GM18870 (cell line): Measurements from ENCODE around the gene SPOCD1.

Source experiments
- ATAC-seq: cut with Tn5 transposase; IDR thresholded peaks from one replicate; pipeline ENCODE4 v1.9.1; 2021; ENCODE audit warnings: moderate library complexity; ENCODE audit not compliant: unreplicated experiment

SPOCD1 gene

DNA sequence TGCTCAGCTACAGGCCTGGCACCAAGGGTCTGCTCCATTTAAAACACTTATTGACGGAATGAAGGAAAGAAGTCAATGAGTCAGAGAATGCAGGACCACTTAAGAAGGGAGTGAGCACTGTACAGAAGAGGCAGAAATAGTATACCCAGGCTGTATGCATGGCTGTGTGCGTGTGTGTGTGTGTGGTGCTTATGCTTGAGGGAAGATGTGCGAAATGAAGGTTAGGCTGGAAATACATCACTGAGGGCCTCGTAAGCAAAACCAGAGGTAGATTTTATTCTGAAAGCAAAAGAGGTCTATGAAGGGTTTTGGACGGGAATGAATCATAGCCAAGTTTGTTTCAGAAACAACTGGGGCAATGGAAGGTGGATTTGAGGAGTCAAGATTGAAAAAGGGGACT, 42.0 kb downstream of the SPOCD1 start:
- ATAC-seq, result no peak

DNA sequence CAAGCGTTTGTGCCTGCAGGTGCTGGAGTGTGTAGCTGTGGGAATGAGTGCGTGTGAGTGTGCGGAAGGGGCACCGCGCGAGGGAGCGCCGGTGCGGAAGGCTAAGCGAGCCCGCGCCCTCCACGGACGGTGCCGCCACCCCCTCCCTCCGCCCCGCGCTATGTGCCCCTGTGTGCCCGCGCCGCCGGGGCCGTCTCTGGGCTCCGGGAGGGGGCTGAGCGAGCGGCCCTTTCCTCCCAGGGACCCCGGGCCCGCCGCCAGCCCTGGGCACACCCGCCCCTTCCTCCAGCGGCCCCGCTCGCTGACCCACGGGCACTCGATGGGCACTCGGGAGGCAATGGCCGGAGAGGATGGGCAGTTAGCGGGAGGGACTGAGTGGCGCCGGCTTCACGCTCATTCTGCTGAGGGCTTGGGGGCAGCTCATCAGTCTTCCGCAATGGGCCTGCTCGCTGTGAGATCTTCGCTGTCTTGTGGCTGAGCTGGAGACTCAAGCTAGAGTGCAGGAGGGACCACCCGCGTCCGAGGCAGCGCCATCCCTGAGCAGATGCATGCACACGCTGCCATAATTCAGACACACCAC, 43.1 kb downstream of the SPOCD1 start:
- ATAC-seq, result no peak

DNA sequence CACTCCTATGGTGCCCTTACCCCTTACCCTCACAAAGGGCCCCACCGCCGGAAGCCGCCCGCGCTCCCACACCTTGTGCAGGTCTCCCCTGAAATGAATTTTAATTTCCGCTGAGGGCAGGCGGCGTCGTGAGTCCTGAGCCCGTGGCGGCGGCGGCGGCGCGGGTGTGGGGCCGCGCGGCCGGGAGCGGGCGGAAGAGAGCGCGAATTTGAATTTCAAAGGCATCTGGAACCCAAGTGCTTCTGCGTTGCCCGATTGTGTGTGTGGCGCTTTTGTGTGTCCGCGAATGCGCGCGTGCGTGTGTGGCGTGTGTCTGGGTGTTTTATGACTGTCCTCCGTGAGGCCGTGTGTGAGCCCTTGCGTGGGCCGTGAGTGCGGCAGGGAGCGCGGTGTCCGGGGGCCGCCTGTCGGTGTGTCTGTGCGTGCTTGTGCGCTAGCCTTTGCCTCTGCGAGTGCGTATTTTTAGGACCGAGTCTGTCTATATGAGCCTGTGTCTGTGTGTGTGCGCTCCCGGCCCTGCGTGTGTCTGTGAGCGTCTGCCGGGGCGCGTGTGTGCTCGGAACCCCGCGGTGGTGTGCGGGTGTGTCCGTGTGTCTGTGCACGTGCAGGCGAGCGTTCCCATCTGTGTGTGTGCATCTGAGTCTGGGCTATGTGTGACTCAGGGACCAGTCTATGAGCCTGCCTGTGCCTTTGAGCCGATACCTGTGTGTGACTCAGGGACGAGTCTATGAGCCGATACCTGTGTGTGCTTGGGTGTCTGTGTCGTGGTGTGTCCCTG, 43.7 kb downstream of the SPOCD1 start:
- ATAC-seq, result no peak

DNA sequence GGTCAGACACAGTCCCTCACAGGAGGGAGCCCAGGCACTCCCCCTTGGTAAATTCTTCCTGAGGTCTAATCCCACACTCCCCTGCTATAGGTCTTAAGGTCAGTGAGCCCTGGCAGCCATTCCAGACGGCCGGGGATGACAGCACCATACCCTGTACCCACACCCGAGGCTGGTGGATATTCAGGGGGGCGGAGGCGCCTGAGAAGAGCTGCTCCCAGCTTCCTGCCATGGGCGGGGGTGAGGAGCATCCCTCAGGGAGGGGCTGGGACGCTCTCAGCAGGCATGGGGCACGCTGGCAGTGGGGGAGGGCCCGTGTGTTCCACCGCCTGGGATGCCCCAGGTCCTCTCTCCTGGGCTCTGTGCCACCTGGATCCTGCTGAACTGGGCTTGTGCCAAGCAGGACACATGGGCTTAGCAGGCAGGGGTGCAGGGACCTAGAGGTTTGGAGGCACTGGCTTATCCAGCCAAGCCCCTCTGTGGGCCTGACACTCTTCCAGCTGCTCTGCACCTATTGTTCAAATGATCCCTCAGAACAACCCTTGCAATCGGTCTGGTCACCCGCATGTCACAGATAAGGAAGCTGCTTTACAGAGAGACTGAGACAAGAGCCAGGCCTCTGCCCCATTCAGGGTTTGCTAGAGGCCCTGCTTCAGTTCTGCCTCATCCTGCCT, 46.0 kb downstream of the SPOCD1 start:
- ATAC-seq, result no peak

DNA sequence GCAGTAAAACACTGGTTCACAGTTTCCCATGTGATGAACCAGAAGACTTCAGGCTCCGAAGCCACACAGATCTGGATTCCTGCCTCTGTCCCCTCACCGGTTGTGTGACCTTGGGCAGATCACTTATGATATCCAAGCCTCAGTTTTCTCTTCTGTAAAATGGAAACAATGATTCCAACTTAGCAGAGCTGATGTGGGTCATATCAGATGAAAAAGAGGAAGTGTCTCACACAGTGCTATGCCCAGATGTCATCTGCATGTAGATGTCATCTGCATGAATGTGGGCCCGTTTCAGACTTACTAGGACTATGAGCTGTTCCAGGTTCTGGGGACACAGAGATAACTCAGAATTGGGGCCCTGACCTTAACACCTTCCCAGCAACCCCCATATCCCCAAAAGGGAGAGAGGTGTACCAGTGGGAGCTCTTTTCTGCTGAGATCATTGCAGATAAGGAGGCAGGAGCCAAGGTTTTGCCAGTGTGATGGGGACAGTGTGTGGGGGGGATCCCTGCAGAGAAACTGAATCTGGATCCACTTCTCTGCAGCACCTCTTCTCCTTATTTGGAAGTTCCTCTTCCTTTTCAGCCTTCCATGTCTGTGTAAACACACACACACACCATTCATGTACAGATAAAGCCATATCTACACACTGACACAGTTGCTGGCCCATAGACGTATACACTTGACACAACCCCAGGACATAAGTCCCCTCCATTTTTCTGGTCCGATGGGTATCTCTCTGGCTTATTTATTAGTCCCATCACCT, 46.7 kb downstream of the SPOCD1 start:
- no peak for ATAC-seq

DNA sequence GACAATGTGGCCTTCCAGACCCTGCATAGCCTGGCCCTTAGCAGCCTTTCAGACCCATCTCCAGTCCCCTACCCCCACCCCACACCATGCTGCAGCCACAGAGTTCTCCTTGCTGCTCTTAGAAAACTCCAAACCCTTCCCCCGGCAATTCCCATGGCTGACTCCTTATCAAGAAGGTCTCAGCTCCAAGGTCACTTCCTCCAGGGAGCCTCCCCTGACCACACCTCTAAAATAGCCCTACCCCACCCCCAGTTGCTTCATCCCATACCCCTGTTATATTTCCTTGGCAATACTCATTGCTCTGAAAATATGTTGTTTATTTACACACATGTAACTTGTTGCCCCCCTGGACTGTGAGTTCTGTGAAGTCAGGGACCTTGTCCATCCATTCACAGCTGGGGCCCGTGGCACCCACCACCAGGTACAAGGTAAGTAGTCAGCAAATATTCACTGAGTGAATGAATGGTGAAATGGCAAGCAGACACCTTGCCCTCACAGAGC, 47.4 kb downstream of the SPOCD1 start:
- no peak for ATAC-seq

DNA sequence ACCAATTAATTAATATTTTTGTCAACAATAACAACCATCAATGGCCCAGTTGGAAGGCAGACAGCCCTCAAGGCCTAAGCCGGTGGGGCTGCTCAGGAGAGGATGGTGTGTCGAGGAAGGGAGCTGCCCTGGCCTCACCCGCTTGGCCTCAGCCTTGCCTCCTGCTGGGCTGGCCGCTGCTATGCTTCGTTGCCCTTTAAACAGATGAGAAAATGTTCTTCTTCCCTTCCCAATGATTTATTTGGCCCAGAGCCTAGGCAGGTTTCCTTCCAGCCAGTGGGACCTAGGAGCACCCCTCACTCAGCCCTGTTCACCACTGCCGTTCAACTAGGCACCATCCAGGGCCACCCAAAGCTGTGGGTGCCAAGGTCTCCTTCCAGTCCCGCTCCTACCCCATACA, 48.6 kb downstream of the SPOCD1 start:
- no peak for ATAC-seq

DNA sequence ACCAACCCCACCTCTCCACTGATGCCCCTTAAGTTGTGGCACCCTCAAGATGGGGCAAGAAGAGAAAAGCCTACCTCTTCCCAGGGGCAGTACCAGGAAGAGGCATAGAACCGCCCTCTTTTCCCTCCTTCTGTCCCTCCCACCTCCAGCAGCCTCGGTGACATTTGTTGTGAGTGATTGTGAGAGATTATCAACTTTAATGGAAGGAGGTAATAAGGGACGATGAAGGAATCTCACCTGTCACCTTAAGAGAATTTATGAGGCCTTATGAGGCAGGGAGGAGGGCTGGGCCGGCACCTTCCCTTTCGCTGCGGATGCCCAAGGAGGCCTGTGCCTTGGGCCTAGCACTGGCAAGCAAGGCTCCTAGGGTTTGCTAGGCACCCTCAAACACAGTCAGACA, 50.3 kb downstream of the SPOCD1 start:
- ATAC-seq, result no peak

DNA sequence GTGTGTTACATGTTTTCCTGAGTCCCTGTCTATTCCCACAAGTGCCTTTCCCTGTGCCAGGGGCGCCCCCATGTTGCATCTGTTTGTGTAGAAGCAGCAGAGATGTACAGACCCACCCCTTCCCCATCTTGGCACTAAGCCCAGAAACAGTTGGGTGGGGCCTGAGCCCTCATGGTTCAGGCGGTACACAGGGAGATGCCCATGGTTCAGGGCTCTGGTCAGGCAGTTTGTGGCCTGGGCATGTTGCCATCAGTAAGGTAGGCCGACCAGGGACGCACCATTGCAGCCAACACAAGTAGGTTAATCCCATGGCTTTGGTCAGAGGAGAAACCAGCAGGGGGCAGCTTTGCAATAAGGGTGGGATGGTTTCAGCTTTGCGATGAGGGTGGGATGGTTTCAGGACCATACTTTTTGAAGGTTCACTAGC, 50.8 kb downstream of the SPOCD1 start:
- no peak for ATAC-seq

DNA sequence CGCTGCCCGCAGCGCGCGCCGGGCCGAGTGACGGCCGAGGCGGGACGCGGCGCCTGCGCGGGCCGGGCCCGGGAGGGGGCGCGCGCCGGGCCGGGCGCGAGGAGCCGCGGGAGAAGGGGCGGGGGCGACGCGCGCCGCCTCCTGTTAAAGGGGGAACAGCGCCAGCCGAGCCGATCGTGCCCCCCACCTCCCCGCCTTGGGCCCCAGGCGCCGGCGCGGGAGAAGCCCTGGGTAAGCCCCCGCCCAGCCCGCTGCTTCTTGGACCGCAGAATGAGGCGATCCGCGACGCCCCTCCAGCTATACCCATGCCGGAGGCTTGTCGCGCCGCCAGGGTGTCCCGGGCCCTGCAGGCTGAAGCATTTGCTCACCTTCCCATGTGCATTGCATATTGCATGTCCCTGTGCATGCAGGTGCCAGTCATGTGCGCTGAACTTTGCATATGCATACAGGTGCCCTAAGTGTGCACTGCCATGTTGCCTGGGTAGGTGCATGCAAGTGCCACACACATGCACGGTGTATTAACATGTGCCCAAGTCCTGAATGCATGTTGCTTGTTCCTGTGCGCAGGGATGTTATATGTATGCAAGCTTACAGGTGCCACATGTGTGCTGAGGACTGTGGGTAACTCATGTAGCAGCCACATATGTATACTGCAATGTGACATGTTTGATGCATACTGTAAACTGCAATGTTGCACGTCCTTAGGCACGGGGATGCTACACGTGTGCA, 51.3 kb downstream of the SPOCD1 start, which contains the start of gene ADGRB2:
TSS of gene ADGRB2 (minus strand) at position 29 of the 729 bp plus-strand sequence. CDS start 7,119 bp downstream, outside the sequence.
- ATAC-seq, result no peak

DNA sequence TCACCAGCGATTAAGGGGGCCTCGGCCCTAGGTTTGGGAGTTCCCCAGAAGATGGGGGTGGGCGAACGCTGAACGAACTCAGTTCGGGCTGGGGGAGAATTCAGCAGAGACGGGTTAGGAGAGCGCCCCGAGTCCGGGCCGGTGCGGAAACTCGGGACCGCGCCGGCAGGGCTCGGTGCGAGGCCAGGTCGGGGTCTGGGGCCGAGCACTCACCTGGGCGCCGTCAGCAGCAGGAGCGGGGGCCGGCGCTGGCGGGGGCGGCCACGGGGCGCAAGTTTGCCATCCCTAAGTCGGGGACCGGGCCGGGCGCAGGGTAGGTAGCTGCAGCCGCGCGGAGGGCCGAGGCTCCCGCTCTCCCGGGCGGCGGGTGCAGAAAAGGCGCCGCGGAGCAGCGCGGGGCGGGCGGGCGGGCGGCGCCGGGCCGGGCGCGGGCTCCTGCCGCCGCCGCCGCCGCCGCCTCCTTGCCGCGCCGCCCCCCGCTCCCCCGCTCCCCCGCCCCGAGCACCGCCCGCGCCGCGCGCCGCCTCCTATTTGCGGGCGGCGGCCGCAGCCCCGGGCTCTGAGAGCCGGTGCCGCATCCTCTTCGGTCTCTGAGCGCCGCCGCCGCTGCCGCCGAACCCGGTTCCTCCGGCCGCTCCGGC, 52.0 kb downstream of the SPOCD1 start:
- ATAC-seq, result no peak

DNA sequence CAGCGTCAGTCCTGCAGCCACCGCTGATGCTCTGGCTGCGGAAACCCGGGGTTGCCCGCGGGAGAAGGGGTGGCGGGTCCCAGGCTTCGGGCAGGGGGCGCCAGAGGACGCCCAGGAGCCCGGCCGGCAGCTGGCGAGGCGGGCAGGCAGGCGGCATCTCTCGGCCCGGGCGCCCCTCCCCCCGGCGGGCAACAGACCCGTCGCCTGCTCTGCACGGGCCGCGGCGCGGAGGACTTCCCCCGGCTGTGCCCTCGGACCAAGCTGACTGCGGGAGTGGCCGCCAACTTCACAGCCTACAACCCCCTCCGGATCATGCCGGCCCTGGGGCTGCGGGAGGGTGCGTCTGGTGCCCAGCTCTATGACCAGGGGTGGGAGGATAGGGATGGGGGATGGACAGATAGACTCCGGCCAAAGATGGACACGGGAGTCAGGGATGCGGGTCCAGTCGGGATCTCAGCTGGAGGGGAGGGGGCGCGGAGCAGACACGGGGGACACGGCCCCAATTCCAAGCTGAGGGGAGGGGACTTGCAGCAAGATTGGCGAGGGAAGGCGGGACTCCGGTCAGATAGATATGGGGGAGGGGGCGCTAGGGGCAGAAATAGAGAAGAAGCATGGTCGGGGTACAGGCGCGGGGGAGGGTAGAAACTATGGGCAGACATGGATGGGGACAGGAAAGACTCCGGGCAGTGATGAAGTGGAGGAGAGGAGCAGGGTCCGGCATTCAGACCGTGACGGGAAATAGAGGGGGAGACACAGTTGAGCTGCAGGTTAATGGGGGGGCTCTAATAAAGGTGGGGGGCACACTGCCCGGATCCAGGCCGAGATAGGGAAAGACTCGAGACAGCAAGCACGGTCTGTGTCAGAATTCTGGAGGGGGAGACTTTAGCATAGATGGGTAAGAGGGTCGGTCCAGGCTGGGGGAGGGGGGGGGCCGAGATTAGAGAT, 52.8 kb downstream of the SPOCD1 start:
- no peak for ATAC-seq

DNA sequence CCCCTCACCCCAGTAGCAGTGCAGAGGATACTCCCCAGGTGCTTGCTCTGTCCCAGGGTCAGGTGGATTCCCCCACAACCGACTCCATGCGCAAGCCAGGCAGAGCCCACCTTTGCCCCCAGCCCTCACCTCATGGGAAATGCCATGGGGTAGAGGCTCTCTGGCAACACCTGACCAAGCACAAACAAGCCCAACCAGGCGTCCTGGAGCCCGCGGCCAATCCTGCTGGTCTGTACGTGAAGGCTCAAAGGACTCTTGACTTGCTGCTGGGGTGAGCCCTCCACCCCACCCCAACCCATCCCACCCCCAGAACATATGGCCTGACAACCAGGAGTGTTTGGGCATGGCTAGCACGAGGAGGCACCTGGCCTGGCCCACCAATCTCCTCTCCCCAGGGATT, 53.5 kb downstream of the SPOCD1 start:
- ATAC-seq, result no peak

DNA sequence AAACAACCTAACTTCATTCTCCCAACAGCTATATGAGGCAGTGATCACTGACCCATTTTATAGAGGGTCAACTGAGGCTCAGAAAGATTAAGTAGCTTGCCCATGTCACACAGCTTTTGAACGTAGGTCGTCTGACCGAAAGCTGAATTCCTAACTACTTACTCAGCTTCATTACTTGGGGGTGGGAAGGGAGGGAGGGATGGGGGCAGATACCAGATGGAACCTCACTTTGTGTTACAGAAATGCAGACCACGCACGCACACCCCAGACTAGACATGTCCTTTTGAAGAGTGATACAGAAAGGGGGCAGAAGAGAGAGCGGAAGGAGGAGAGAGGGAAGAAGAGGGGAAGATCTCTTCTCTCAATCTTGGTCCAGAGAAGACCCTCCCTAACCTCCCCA, 53.9 kb downstream of the SPOCD1 start:
- ATAC-seq, result no peak

DNA sequence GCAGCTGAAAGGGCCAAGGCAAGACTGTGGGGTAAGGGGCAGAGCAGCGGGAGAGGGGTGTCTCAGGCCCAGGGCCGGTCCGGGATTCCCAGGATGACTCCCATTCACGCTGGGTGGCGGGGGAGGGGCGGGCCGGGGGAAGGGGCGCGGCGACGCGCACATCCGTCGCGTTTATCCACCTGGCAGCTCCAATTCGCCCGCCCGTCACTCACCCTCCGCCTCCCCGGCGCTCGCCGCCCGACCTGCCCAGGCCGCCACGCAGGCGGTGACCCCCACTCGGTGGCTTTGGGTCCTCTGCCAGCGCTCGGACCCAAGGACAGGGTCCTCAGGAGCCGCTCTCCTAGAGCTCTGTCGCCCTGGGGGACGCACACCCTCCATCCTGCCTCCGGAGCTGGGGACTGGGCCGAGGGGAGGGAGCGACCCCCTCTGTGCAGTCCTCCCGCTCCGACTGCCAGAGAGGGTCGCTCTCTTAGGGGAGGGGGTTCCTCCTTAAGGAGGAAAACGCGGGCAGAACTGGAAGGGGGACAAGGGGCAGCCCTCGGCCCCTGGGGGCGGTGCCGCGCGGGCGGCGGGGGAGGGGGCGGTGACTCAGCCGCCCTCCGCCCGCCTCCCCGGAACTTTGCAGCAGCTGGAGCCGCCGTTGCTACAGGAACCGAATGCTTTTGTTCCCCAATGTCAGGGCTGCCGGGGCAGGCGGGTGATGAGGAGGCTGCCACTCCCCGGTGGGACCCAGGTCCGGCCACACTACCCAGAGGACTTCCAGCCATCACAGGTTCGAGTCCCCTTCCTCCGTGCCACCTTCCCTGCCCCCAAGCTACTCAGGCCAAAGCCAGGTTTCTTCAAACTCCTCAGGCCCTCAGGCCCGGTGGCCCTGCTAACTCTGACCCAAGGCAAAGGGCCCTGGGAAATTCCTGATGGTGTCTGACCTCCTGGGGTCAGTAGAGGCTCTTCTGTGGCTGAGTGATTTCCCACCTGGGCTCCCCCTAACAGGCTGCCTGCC, 55.1 kb downstream of the SPOCD1 start:
- ATAC-seq, result no peak

DNA sequence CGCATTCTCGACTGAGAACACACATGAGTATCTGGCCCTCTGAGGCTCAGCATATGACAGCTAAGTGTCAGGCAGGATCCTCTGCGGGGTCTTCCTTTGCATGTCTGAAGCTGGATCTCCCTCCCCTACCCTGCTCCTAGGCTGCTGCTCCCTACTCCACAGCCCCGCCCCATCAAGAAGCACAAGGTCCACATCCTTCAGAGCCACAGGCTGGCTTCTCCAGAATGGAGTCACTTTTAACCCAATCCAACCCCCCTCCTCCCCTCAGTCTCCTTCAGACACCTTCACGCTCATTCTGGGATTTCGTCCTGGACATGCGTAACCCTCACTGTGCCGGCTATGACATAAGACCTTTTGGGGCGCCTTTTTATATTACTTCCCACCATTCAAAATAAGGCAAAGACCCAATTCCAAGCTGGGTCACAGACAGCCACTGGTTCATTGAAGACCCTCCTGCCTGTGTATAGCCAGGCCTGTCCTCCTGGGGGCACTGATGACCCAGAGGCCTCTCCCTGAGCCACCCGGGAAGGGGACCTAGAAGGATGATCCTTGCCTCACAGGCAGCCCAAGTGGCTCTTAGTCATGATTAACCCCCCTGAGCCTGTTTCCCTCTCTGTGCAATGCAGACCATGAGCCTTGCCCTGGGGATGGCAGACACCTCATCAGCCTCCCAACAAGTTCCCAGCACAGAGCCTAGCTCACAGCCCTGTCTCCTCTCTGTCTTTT, 56.4 kb downstream of the SPOCD1 start:
- no peak for ATAC-seq

DNA sequence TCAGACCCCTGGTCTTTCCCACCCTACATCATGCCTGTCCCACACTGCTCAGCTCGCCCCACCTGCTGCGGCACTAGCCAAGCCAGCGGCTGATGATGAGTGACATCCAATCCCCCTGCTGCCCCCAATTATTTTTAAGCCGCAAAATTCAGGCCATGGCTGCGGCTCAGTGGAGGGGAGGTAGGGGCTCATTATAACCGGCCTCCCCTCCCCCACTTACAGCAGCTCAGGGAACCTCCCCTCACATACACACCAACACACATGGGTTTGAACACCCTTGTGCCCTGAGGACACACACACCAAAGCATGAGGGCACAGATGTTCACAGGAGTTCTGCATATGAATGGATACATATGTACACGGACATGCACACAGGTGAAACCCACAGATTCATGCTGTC, 57.0 kb downstream of the SPOCD1 start:
- no peak for ATAC-seq
